Lower lobe of right lung (tissue), 2 donors: ENCODE data around the gene GSAP. TPM values are rescaled to one million over a fixed set of nuclear protein-coding genes. Genes with fewer than 3 reads are reported as not detected.
A peak's percentile ranks its signal among the peaks of the same experiment; 100 is the strongest.

Experiments used
- ATAC-seq, 2 donors: fragments of 200-7000 bp; cut with Tn5 transposase; one replicate each; pipeline ENCODE4 v1.9.1; 2020 to 2022; ENCODE audit warnings: mild to moderate bottlenecking in 2 of 2, moderate library complexity in 2 of 2
- DNase-seq: peaks from one replicate; pipeline ENCODE4 v3.0.0-alpha.2; 2020
- H3K27ac ChIP-seq: fragments of 200-600 bp; one replicate; pipeline ENCODE4 v1.8.0; 2022
- H3K27me3 ChIP-seq: fragments of 200-600 bp; one replicate; pipeline ENCODE4 v1.8.0; 2022; ENCODE audit warnings: low read depth
- H3K36me3 ChIP-seq: fragments of 200-600 bp; one replicate; pipeline ENCODE4 v1.8.0; 2022; ENCODE audit warnings: mild to moderate bottlenecking
- H3K4me1 ChIP-seq: fragments of 200-600 bp; one replicate; pipeline ENCODE4 v1.8.0; 2022
- H3K4me3 ChIP-seq: fragments of 200-600 bp; one replicate; pipeline ENCODE4 v1.8.0; 2022; ENCODE audit warnings: mild to moderate bottlenecking
- H3K9me3 ChIP-seq: fragments of 200-600 bp; one replicate; pipeline ENCODE4 v1.8.0; 2022
- CTCF ChIP-seq: fragments of 200-600 bp; IDR thresholded peaks from one replicate; pipeline ENCODE4 v1.8.0; 2022; ENCODE audit warnings: antibody characterized with exemption, mild to moderate bottlenecking
- intact Hi-C: fragments of 100-400 bp; cut with DNase I; formaldehyde crosslinking; loops from one replicate; pipeline ENCODE4 v1.11.0; 2022
- total RNA-seq: library from RNA; stranded (reverse); fragmentation: NEBNext Ultra II Directional; extraction: Animal tissue kit (Norgen Biotek cat#: 25700); gene quantifications from one replicate; pipeline ENCODE4 v1.2.1, GENCODE V29; 2021
- donor health status: DM: no; HTN: yes; CAD: no; lungs with severe emphysema.

Gene GSAP
- total RNA-seq, 1 donor from 2014 or later = 80.0 TPM

DNA sequence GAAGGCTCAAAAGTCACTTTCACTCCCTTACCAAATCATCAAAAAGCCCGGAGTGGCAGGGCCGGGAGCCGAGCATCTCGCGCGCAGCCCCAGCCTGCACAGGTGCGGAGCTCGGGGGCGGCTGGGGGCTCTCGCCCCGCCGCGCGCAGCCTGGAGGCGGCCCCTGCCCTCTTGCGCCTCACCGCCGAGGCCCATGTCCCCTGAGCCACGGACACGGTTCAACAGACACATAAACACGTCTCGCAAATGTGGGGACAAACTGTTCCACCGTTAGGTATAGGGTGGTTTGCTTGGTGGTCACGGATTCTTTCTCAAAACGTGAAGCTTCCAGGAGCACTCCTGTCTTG lies 700 bp downstream of the GSAP start:
- Histone ChIP-seq H3K27me3 (no peaks in the 10 kb centered on the region), H3K9me3 (no peaks in the 10 kb centered on the region), H3K4me3 (peak overlapping the region; percentile 80), H3K27ac (peak overlapping the region; percentile 96), H3K4me1 (peaks cover 47% of the 10 kb centered on the region), H3K36me3 (no peaks in the 10 kb centered on the region)
- peak; percentile 61 to 74 for ATAC-seq
- intact Hi-C loops = no loop called here
- TF ChIP-seq CTCF = no peak
- peak; percentile 57 for DNase-seq

DNA sequence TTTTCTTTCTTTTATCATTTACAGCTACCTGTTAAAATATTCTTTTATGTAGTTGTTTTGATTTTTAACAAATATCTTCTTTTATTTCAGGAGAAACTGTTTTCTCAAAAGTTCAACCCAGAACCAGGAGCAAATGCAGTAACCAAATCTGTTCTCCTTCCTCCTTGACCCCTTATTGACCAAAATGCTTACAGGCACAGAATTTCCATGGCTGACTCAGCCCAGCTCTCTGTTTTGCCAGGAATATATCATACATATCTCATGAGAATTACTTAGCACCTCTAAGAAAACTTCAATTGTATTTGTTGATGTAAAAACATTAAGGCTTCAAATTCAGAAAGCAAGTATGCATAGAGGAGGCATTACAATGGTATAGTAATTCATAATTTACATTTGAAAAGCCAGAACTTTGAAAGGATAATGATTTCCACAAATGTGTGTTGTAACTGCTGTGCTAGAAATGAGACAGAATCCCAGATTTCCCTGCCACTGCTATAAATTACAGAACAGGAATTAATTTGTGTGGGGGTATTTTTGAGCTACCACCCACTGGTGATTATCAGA lies 2.2 kb downstream of the GSAP start:
- H3K4me1 ChIP-seq = peaks cover 61% of the 10 kb centered on the region
- intact Hi-C loops = no loop called here
- ATAC-seq (no peak), DNase-seq (no peak)
- H3K9me3 ChIP-seq = no peaks in the 10 kb centered on the region
- no peak for TF ChIP-seq CTCF
- peak overlapping the region; percentile 96 for H3K27ac ChIP-seq
- no peaks in the 10 kb centered on the region for H3K36me3 ChIP-seq
- peak overlapping the region; percentile 80 for H3K4me3 ChIP-seq
- H3K27me3 ChIP-seq = no peaks in the 10 kb centered on the region

DNA sequence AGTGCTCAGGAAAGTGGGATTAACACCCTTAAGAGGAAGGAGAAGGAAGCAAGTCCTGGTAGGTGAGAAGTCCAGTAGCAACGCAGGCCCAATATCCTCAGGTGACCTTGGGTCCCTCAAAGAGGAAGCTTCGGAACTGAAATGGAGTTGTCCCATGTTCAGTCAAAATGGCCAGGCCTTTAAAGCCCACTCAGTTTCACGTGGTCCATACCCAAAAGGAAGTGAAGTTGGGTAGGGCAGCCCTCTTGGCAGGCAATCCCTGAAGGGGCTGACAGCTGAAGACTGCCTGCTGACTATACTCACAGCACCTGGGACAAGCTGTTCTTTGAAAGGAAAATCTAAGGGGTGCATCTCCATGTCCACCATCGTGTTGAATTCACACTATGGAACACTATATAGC lies 3.0 kb downstream of the GSAP start:
- no peak for DNase-seq
- ATAC-seq = no peak
- no peaks in the 10 kb centered on the region for H3K9me3 ChIP-seq
- no peak for TF ChIP-seq CTCF
- H3K27me3 ChIP-seq = no peaks in the 10 kb centered on the region
- no peaks in the 10 kb centered on the region for H3K36me3 ChIP-seq
- intact Hi-C loops = no loop called here
- H3K4me3 ChIP-seq = peak overlapping the region; percentile 80
- H3K27ac ChIP-seq = peak overlapping the region; percentile 96
- peaks cover 69% of the 10 kb centered on the region for H3K4me1 ChIP-seq

GRCh38 chr7:77409739-77410547 lies 6.2 kb downstream of the GSAP start:
- no peak for DNase-seq
- Histone ChIP-seq H3K27me3 (no peaks in the 10 kb centered on the region), H3K27ac (peak overlapping the region; percentile 70), H3K4me3 (no peak overlapping the region), H3K9me3 (no peaks in the 10 kb centered on the region), H3K4me1 (peaks cover 65% of the 10 kb centered on the region), H3K36me3 (no peaks in the 10 kb centered on the region)
- ATAC-seq = peak; percentile 50 to 70
- intact Hi-C loops = no loop called here
- TF ChIP-seq CTCF = no peak

GRCh38 chr7:77409005-77409738 lies 7.0 kb downstream of the GSAP start:
- no peak for TF ChIP-seq CTCF
- H3K36me3 ChIP-seq = no peaks in the 10 kb centered on the region
- no peak overlapping the region for H3K4me3 ChIP-seq
- DNase-seq = no peak
- intact Hi-C loops = no loop called here
- no peaks in the 10 kb centered on the region for H3K9me3 ChIP-seq
- peak overlapping the region; percentile 70 for H3K27ac ChIP-seq
- peaks cover 68% of the 10 kb centered on the region for H3K4me1 ChIP-seq
- no peaks in the 10 kb centered on the region for H3K27me3 ChIP-seq
- peak; percentile 56 to 83 for ATAC-seq
